ENCODE measurements around the gene TMEM185B.
A peak's percentile ranks its signal among the peaks of the same experiment; 100 is the strongest.
"Not testable (repeated sequence)": the region's sequence is repeated elsewhere in the genome, so short reads cannot be mapped to it uniquely, and the experiment has no call there.

The TMEM185B gene

DNA sequence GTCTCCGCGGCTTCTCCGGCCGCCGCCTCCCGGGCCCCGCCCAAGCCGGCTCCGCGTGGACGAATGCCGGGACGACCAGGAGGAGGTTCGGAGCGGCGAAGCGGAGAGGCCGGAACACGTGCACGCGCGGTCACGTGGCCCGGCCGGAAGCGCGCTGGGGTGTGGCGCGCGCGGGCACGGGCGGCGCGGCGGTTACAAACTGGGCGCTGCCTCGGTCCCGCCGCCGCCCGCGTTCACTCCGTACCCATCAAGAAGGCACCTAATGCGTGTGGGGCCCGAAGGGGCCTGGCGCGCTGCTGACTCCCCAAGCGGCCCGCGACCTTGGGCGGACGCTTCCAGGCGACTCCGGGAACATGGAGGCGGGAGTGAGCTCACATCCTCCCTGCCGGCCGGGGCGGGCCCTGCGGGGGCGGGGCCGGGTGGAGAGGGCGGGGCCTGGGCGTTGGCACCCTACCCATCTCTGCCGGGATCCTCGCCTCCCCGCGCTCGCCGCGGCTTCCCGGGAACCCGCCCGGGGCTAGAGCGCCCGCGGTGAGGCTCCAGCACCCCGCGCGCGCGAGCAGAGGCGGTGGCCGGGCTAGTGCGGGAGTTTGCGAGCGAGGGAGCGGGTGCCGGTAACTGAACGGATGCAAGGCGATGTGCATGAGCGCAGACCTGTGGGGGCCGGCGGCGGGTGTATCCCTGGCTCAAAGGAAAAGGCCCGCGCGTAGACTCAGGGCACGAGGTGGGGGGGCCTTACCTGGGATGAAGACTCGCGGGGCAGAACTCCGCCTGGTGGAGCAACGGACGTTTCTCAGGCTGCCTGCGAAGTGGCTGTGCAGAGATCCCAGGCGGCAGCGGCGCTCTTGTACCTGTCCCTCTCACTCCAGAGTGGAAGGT lies at the start of gene TMEM185B:
Gene TMEM185B (minus strand): TSS at position 367 of the 879 bp plus-strand sequence. CDS start 424 bp downstream, outside the sequence.
- peak; percentile 47 to 72 for DNase-seq

DNA sequence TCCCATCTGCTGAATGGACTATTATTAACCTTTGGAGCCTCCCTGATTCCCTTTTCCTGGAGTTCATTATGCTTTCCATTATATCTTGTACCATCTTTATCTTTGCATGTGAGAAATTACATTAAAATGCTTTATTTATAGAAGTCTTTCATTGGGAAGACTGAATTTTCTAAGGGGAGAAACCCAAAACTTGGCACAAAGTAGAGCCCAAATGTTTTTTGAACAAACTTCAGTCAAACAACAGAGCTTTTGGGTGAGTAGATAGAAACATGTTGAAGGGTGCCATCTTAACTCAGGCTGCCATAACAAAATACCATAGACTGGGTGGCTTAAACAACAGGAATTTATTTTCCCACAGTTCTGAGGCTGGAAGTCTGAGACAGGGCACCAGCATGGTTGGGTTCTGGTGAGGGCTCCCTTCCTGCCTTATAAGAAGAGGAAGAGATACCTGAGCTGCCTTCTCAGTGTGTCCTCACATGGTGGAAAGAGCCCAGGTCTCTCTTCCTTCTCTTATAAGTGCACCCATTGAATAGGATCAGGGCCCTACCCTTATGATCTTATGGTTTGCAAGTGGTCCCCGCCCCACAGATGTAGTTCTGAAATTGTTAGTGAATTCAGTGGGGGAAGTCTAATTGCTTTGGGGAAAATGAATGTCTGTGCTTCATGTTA lies 48.6 kb upstream of the TMEM185B start:
- no peak for DNase-seq

DNA sequence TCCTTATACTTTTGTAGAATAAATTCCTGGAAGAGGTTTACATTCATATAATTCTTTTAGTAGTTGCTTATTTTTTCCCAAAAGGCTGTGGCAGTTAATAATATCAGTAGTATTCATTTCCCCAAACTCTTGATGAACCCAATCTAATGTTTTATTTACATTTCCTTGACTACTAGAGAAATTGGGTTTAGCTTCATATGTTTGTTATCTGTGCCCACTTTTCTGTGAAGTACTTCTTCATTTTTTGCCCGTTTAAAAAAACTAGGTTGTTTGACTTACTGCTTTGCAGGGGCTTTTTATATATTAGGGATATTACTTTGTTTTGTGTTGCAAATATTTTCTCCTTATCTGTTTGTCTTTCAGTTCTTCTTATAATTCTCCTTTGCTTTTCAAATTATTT lies 46.6 kb upstream of the TMEM185B start:
- no peak for DNase-seq

- no peak for DNase-seq
These were observed 46.0 kb upstream of the TMEM185B start for GRCh38 chr2:120269076-120269744.

GRCh38 chr2:120267348-120267747 lies 44.1 kb upstream of the TMEM185B start:
- DNase-seq, result no peak

DNA sequence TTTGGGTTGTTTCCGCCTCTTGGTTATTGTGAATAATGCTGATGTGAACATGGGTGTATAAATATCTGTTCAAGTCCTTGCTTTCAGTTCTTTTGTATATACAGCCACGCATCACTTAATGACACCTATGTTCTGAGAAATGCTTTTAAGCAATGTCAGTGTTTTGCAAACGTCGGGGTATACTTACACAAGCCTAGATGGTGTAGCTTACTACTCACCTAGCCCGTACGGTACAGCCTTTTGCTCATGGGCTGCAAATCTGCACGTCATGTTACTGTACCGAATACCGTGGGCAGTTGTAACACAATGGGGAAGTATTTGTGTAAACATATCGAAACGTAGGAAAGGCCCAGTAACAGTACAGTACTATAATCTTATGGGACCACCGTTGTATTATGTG lies 41.8 kb upstream of the TMEM185B start:
- no peak for DNase-seq

- no peak for DNase-seq
These were observed 39.7 kb upstream of the TMEM185B start for GRCh38 chr2:120262761-120263428.

DNA sequence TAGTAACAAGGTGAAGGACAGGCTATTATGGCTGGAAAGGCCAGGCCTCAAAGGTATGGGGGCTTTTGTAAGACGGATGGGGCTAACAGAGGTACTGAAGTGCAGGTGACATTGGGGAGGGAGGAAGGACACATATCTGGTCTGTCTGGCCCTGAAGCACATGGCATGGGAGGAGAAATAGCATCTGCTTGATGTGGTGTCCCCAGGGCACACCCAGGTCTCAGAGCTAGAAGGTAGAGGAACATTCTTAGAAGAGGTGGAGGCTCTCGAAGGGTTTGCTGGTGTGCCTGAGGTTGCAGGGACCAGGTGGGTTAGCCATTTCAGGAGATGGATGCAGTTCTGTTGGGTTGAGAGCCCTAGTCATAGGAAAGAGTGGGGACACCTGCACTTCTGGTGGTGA lies 39.0 kb upstream of the TMEM185B start:
- no peak for DNase-seq

GRCh38 chr2:120261387-120262006 lies 38.3 kb upstream of the TMEM185B start:
- no peak for DNase-seq

- no peak for DNase-seq
These were observed 37.5 kb upstream of the TMEM185B start for GRCh38 chr2:120260736-120261135.

DNA sequence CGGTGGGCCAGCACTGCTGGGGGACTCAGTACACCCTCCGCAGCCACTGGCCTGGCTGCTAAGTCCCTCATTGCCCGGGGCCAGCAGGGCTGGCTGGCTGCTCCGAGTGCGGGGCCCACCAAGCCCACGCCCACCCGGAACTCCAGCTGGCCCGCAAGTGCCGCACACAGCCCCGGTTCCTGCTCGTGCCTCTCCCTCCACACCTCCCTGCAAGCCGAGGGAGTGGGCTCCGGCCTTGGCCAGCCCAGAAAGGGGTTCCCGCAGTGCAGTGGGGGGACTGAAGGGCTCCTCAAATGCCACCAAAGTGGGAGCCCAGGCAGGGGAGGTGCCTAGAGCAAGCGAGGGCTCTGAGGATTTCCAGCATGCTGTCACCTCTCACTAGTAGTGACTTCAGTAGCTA lies 36.7 kb upstream of the TMEM185B start:
- not testable (repeated sequence) for DNase-seq

DNA sequence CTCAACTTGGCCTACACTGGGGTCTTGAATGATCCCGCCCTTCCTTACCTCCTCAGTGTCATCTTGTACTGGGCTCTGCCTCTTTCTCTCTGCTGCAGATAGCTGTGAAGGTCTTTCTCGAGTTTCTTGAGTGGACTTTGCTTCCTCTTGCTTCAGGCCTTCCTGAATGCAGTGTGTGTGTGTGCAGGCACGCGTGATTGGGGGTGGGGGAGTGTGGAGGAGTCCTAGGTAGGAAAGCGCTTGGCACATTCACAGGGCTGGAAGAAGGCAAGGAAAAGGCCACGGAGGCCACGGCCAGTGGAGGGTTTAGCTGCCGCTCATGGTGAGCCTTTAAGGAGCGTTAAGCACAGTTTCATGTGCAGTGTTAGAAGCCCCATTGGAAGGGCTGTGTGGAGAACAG lies 35.0 kb upstream of the TMEM185B start:
- no peak for DNase-seq

GRCh38 chr2:120257522-120257921 lies 34.3 kb upstream of the TMEM185B start:
- no peak for DNase-seq

- no peak for DNase-seq
These were observed 33.4 kb upstream of the TMEM185B start for GRCh38 chr2:120256651-120257000.

DNA sequence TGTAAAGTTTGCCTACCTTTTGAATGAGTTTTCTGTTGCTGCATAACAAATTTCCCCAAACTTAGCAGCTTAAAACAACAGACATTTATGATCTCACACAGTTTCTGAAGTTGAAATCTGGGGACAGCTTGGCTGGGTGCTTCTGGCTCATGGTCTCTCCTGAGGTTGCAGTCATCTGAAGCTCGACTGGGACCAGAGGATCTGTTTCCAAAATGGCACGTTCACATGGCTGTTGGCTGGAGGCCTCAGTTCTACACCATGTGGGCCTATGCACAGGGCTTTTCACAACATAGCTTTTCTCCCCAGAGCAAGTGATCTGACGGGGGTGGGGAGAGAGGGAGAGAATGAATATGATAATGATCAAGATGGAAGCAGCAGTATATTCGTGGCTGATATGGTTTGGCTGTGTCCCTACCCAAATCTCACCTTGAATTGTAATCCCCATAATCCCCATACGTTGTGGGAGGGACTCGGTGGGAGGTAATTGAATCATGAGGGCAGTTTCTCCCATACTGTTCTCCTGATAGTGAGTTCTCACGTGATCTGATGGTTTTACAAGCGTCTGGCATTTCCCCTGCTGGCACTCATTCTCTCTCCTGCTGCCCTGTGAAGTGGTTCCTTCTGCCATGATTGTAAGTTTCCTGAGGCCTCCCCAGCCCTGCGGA lies 32.9 kb upstream of the TMEM185B start:
- DNase-seq, result no peak

DNA sequence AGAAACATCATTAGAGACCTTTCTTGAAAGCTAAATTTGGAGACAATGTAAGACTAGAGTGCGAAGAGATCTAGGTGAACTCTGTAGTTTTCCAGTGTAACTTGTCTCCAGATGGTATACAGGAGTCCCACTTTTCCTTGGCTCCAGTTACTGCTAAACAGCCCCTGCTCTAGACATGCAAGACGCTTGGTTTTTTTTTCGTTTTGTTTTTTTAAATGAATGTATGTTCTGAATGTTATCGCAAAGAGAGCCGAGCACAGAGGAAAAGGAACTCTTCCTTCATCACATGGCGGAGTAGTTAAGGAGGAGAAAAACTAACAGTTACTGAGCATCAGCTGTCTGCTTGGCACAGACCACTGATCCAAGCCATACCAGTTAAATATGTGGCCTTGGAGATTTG lies 31.9 kb upstream of the TMEM185B start:
- no peak for DNase-seq

- no peak for DNase-seq
These were observed 31.0 kb upstream of the TMEM185B start for GRCh38 chr2:120254178-120254577.

DNA sequence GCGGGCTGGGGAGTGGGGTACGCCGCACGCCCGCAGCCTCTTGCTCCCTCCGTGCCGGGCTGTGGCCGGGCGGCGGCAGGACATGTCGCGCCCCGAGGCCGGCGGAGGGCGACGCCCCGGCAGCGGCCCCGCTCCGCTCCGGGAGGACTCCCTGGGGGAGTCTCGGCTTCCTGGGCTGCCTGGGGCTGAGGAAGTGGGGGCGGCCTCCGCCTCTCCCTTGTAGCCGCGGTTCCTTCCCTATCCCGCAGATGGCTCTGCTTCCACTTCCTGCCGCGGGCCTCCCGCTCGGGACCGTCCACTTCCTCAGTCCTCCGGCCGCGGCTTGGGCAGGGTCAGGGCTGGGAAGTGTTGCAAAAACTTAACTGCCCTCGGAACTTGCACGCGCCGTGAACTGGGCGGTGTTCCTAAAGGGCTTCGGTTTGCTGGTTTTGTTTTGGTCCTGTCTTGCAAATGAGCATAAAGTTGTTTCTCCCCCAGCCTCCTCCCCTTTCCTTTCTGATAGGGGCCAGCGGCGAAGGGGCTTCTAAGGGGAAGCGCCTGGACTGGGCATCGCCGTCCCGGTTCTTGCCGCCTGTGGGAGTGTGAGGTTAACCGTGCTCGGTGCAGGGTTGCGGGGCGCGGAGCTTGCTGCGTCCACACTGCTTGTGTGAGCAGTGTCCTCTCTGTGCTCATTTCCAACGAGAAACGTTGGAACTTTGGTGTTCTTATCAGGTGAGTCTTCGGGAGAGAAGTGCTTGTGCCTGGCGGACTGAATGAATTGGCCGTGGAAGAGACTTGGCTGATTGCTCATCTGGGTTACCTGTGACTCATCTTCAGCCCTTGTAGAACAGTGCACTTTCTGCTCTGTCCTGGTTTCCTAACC lies 30.1 kb upstream of the TMEM185B start:
- peak; percentile 32 to 52 for DNase-seq

- peak; percentile 95 for DNase-seq
These were observed 29.2 kb upstream of the TMEM185B start, which contains the start of gene RALB for GRCh38 chr2:120252225-120253020. TSS of gene RALB (plus strand) at chr2:120252852. CDS start at chr2:120278665, 25,813 bp downstream.

GRCh38 chr2:120251880-120252224 lies 28.7 kb upstream of the TMEM185B start:
- no peak for DNase-seq

All from SW 1271 (cell line).